OCI-LY3 (cell line): ENCODE data around the gene FAM149A.

Experiments
- H2AFZ ChIP-seq: fragments of 200-600, 300-600 bp; shearing (Covaris generic); 2 replicates; pipeline ENCODE4 v1.6.0; 2014; ENCODE audit warnings: antibody characterized with exemption, low read depth, low read length
- H3K27ac ChIP-seq: fragments of 200-600, 300-600 bp; sonication (generic); 2 replicates; pipeline ENCODE4 v1.5.1; 2014; ENCODE audit warnings: mild to moderate bottlenecking, low read length, moderate library complexity, mixed read lengths
- H3K27me3 ChIP-seq: fragments of 200-600, 300-600 bp; sonication (generic); 2 replicates; pipeline ENCODE4 v1.6.1; 2014; ENCODE audit warnings: low read depth, low read length, mixed read lengths
- H3K36me3 ChIP-seq: fragments of 200-600, 300-600 bp; sonication (generic); replicated peaks from 2 replicates; pipeline ENCODE3; 2014; ENCODE audit warnings: low read depth, low read length, mixed read lengths
- H3K4me1 ChIP-seq: fragments of 300-600, 200-600 bp; sonication (generic); 2 replicates; pipeline ENCODE4 v1.6.1; 2014; ENCODE audit warnings: low read length, mixed read lengths
- H3K4me2 ChIP-seq: fragments of 200-600, 300-600 bp; sonication (generic); 2 replicates; pipeline ENCODE4 v1.6.1; 2014; ENCODE audit warnings: low read length, mixed read lengths
- H3K4me3 ChIP-seq: fragments of 300-600, 200-600 bp; sonication (generic); 2 replicates; pipeline ENCODE4 v1.5.1; 2014; ENCODE audit warnings: antibody characterized with exemption, mild to moderate bottlenecking, low read length, moderate library complexity
- H3K79me2 ChIP-seq: fragments of 300-600, 200-600 bp; shearing (Covaris generic); 2 replicates; pipeline ENCODE4 v1.6.1; 2014; ENCODE audit warnings: mild to moderate bottlenecking, low read length, mixed read lengths
- H3K9ac ChIP-seq: fragments of 300-600, 200-600 bp; shearing (Covaris generic); 2 replicates; pipeline ENCODE4 v1.6.0; 2014; ENCODE audit warnings: mild to moderate bottlenecking, low read length, moderate library complexity
- H3K9me3 ChIP-seq: fragments of 200-600, 300-600 bp; shearing (Covaris generic); 2 replicates; pipeline ENCODE4 v1.6.1; 2014; ENCODE audit warnings: low read length, mixed read lengths; ENCODE audit not compliant: insufficient read depth
- H4K20me1 ChIP-seq: fragments of 200-600, 300-600 bp; sonication (generic); 2 replicates; pipeline ENCODE4 v1.6.1; 2016; ENCODE audit warnings: low read length, mixed read lengths; ENCODE audit not compliant: insufficient read depth
- CTCF ChIP-seq: fragments of 200-600, 300-600 bp; sonication (generic); IDR thresholded peaks from 2 replicates; pipeline ENCODE4 v1.5.1; 2014; ENCODE audit warnings: antibody characterized with exemption, low read length, low read depth
- EZH2phosphoT487 ChIP-seq: fragments of 200-600 bp; shearing (Covaris generic); IDR thresholded peaks from 2 replicates; pipeline ENCODE4 v1.6.1; 2018; ENCODE audit warnings: antibody characterized with exemption, mixed run types, low read depth

The FAM149A gene

GRCh38 chr4:186169945-186170802 lies 65.7 kb downstream of the FAM149A start:
- no peaks in the 10 kb centered on the region for H3K36me3 ChIP-seq
- no peaks in the 10 kb centered on the region for H4K20me1 ChIP-seq
- no peak overlapping the region for H3K4me2 ChIP-seq
- H2AFZ ChIP-seq, result no peak overlapping the region
- H3K27ac ChIP-seq, result no peak overlapping the region
- H3K9me3 ChIP-seq, result no peaks in the 10 kb centered on the region
- TF ChIP-seq CTCF (no peak), EZH2phosphoT487 (no peak)
- H3K79me2 ChIP-seq, result no peaks in the 10 kb centered on the region
- no peaks in the 10 kb centered on the region for H3K27me3 ChIP-seq
- no peaks in the 10 kb centered on the region for H3K4me1 ChIP-seq
- no peak overlapping the region for H3K9ac ChIP-seq
- H3K4me3 ChIP-seq, result no peak overlapping the region

DNA sequence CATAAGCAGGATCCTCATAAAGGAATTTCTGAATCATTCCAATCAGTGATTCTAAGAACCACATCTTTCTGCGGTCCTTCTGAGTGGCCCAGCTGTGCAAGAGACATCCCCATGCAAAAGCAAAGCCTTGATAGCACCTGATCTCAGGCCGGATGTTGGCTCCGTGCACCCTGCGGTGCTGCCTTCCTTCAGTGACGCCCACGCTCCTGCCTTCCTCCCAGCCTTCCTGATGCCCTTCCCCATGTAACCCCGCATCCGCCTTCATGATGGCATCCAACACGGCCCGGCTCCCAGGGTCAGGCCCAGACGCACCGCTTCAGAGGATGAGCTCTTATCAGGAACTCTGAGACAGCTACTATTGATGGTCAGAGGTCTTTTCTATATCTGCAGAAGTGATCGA lies 66.5 kb downstream of the FAM149A start:
- TF ChIP-seq CTCF (no peak), EZH2phosphoT487 (no peak)
- H4K20me1 ChIP-seq, result no peaks in the 10 kb centered on the region
- no peak overlapping the region for H2AFZ ChIP-seq
- H3K9me3 ChIP-seq, result no peaks in the 10 kb centered on the region
- H3K79me2 ChIP-seq, result no peaks in the 10 kb centered on the region
- no peak overlapping the region for H3K4me2 ChIP-seq
- no peak overlapping the region for H3K4me3 ChIP-seq
- H3K36me3 ChIP-seq, result no peaks in the 10 kb centered on the region
- H3K27ac ChIP-seq, result no peak overlapping the region
- no peaks in the 10 kb centered on the region for H3K4me1 ChIP-seq
- no peak overlapping the region for H3K9ac ChIP-seq
- H3K27me3 ChIP-seq, result no peaks in the 10 kb centered on the region

DNA sequence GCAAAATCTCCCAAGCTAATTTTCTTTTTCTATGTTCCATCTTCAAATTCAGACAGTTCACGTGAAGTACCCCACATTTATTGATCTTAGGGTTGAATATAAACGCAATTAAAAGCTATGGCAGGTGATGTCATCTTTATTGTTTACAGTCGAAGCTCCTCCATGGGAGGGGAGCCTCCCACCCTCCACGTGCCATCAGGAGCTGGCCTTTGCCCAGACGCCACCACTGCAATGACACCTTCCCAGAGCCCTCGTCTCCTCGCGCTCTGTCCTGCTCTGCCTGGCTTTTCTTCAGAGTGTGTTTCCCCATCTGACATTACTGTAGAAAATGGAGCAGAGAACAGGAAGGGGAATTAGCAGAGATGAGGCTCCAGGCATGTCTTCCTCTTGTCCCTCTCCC lies 68.0 kb downstream of the FAM149A start:
- TF ChIP-seq CTCF (no peak), EZH2phosphoT487 (no peak)
- no peaks in the 10 kb centered on the region for H3K27me3 ChIP-seq
- H3K4me3 ChIP-seq, result no peak overlapping the region
- H4K20me1 ChIP-seq, result no peaks in the 10 kb centered on the region
- no peak overlapping the region for H3K9ac ChIP-seq
- H3K79me2 ChIP-seq, result no peaks in the 10 kb centered on the region
- H2AFZ ChIP-seq, result no peak overlapping the region
- no peaks in the 10 kb centered on the region for H3K36me3 ChIP-seq
- no peaks in the 10 kb centered on the region for H3K4me1 ChIP-seq
- H3K27ac ChIP-seq, result no peak overlapping the region
- H3K4me2 ChIP-seq, result no peak overlapping the region
- H3K9me3 ChIP-seq, result no peaks in the 10 kb centered on the region

DNA sequence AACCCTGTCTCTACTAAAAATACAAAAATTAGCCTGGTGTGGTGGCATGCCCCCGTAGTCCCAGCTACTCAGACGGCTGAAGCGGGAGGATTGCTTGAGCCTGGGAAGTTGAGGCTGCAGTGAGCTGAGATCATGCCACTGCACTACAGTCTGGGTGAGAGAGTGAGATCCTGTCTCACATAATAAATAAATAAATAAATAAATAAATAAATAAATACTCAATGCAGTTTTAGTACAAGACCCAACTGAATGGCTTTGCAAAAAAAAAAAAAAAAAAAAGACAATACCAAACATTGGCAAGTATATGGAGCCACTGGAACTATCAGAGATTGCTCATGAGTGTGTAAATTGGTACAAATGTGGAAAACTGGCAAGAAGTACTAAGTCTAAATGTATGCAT lies 83.6 kb downstream of the FAM149A start:
- Histone ChIP-seq H3K36me3 (no peaks in the 10 kb centered on the region), H3K9me3 (no peaks in the 10 kb centered on the region), H3K4me2 (no peak overlapping the region), H3K4me1 (no peaks in the 10 kb centered on the region), H3K9ac (no peak overlapping the region), H2AFZ (no peak overlapping the region), H3K4me3 (no peak overlapping the region), H3K79me2 (no peaks in the 10 kb centered on the region), H3K27ac (no peak overlapping the region), H3K27me3 (no peaks in the 10 kb centered on the region), H4K20me1 (no peaks in the 10 kb centered on the region)
- TF ChIP-seq EZH2phosphoT487 (no peak), CTCF (no peak)
